PC-9 (cell line): ENCODE data around the gene SIGLEC11. TPM values are rescaled to one million over a fixed set of nuclear protein-coding genes. Genes with fewer than 3 reads are reported as not detected.

Experiments
- BruUV-seq: library from RNA; stranded (reverse); fragments of 400-500 nt; replicated peaks from 2 replicates; lab custom pipeline; 2021; lab: Mats Ljungman, UMichigan
- CTCF ChIA-PET: fragments of 300-600 bp; sonication (Branson Sonifier 250); formaldehyde crosslinking; loops from one replicate; lab custom pipeline; 2022; ENCODE audit warnings: antibody characterized with exemption; lab: Charles Lee
- POLR2A ChIA-PET: fragments of 300-600 bp; sonication (Branson Sonifier 250); formaldehyde crosslinking; loops from one replicate; lab custom pipeline; 2022; ENCODE audit warnings: antibody characterized with exemption; ENCODE audit not compliant: unreplicated experiment; lab: Charles Lee
- DNase-seq, 2 experiments: peaks; one replicate each; pipeline versions ENCODE4 v3.0.0 to v3.0.0-alpha.2; 2015 to 2022; ENCODE audit warnings: mixed read lengths in 1 of 2
- H2AFZ ChIP-seq: fragments of 200-600 bp; sonication (generic); 2 replicates; pipeline ENCODE4 v1.8.1; 2017; ENCODE audit warnings: antibody characterized with exemption
- H3F3A ChIP-seq: fragments of 200-600 bp; sonication (generic); 2 replicates; pipeline ENCODE4 v1.8.1; 2017; ENCODE audit warnings: antibody characterized with exemption, mild to moderate bottlenecking, low read depth; ENCODE audit not compliant: insufficient read depth
- H3K27ac ChIP-seq: fragments of 200-600 bp; sonication (generic); 2 replicates; pipeline ENCODE4 v1.6.1; 2016; ENCODE audit warnings: mixed run types
- H3K27me3 ChIP-seq: fragments of 200-600 bp; sonication (generic); 2 replicates; pipeline ENCODE4 v1.6.1; 2016; ENCODE audit warnings: low read depth, mixed run types; ENCODE audit not compliant: insufficient read depth
- H3K36me3 ChIP-seq: fragments of 200-600 bp; sonication (generic); 2 replicates; pipeline ENCODE4 v1.6.1; 2016; ENCODE audit warnings: low read depth, mixed run types
- H3K4me1 ChIP-seq: fragments of 200-600 bp; sonication (generic); replicated peaks from 2 replicates; pipeline ENCODE4 v1.6.1; 2016; ENCODE audit warnings: mixed run types; ENCODE audit not compliant: insufficient read depth
- H3K4me2 ChIP-seq: fragments of 200-600 bp; sonication (generic); 2 replicates; pipeline ENCODE4 v1.6.1; 2017; ENCODE audit warnings: mixed run types
- H3K4me3 ChIP-seq: fragments of 200-600 bp; sonication (generic); 2 replicates; pipeline ENCODE4 v1.6.1; 2016; ENCODE audit warnings: mixed run types
- H3K79me2 ChIP-seq: fragments of 200-600 bp; sonication (generic); 2 replicates; pipeline ENCODE4 v1.6.1; 2017; ENCODE audit warnings: low read depth, mixed run types
- H3K9me2 ChIP-seq: fragments of 200-600 bp; sonication (generic); 2 replicates; pipeline ENCODE4 v1.8.1; 2017; ENCODE audit warnings: mild to moderate bottlenecking; ENCODE audit not compliant: insufficient read depth
- H3K9me3 ChIP-seq: fragments of 200-600 bp; sonication (generic); 2 replicates; pipeline ENCODE4 v1.8.1; 2016; ENCODE audit warnings: low read depth; ENCODE audit not compliant: insufficient read depth
- H4K20me1 ChIP-seq: fragments of 200-600 bp; sonication (generic); 2 replicates; pipeline ENCODE4 v1.8.1; 2017; ENCODE audit not compliant: insufficient read depth
- EZH2 ChIP-seq: fragments of 200-600 bp; sonication (generic); IDR thresholded peaks from 2 replicates; pipeline ENCODE4 v1.8.0; 2017; ENCODE audit warnings: antibody characterized with exemption, low read depth
- intact Hi-C: fragments of 100-400 bp; cut with micrococcal nuclease; formaldehyde crosslinking; loops from one replicate; pipeline ENCODE4 v1.10.0; 2022; ENCODE audit not compliant: unreplicated experiment
- total RNA-seq: library from RNA; stranded (reverse); gene quantifications from 2 replicates; pipeline ENCODE4 v1.2.3, GENCODE V29; 2021
- TF ChIP-seq, protein P1 (sequence below): fragments of 200-600 bp; sonication (generic); conservative IDR thresholded peaks from 2 replicates; pipeline ENCODE4 v1.6.1; 2017; ENCODE audit warnings: mixed run types, antibody characterized with exemption, mild to moderate bottlenecking, moderate library complexity

SIGLEC11 gene
- total RNA-seq, 1 experiment from 2014 or later = not detected

DNA sequence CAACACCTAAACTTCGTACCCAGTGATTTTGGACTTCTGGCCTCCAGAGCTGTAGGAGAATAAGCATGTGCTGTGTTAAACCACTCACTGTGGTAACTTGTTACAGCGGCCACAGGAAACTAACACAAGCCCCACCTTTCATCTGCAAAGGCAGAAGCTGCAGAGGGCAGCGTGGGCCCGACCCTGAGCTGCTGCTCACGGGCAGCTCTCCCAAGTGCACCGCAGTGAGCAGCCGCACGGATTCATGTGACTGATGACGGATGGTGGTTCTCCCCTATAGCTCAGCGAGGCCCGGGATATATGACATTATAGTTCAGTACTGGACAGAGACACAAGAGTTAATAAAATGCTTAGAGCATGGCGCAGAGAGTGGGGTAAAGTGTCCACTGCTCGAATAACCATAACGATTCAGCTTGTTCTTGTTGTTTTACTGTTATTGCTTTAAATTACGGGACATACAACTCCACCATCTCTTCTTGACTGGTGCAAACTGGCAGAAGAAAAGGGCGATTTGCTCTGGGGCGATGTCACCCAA, 42.3 kb upstream of the SIGLEC11 start:
- Histone ChIP-seq H3K4me3 (no peak overlapping the region), H3K4me2 (peak overlapping the region; percentile 63; the same call in 1 of the 2 replicates), H3K9me2 (no peaks in the 10 kb centered on the region), H3K27ac (peak overlapping the region; percentile 87; the same call in 1 of the 2 replicates), H3K9me3 (no peaks in the 10 kb centered on the region), H3K27me3 (no peaks in the 10 kb centered on the region), H4K20me1 (peaks cover 13% of the 10 kb centered on the region), H3K79me2 (no peaks in the 10 kb centered on the region), H3F3A (peaks cover 11% of the 10 kb centered on the region), H2AFZ (no peak overlapping the region), H3K4me1 (peaks cover 24% of the 10 kb centered on the region), H3K36me3 (peaks cover 32% of the 10 kb centered on the region)
- ChIA-PET CTCF (no interaction called here), POLR2A (interaction anchor here (0.6 to 0.8 kb wide), 3 partner anchors 20 to 1283 kb away, joined by 3 to 14 read pairs (median 5); no protein-coding TSS in a partner anchor)
- no TSS peak for BruUV-seq
- intact Hi-C loops = no loop called here
- no peak for DNase-seq
- TF ChIP-seq EZH2 = no peak
- TF ChIP-seq, protein P1, sequence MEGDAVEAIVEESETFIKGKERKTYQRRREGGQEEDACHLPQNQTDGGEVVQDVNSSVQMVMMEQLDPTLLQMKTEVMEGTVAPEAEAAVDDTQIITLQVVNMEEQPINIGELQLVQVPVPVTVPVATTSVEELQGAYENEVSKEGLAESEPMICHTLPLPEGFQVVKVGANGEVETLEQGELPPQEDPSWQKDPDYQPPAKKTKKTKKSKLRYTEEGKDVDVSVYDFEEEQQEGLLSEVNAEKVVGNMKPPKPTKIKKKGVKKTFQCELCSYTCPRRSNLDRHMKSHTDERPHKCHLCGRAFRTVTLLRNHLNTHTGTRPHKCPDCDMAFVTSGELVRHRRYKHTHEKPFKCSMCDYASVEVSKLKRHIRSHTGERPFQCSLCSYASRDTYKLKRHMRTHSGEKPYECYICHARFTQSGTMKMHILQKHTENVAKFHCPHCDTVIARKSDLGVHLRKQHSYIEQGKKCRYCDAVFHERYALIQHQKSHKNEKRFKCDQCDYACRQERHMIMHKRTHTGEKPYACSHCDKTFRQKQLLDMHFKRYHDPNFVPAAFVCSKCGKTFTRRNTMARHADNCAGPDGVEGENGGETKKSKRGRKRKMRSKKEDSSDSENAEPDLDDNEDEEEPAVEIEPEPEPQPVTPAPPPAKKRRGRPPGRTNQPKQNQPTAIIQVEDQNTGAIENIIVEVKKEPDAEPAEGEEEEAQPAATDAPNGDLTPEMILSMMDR = no peak

DNA sequence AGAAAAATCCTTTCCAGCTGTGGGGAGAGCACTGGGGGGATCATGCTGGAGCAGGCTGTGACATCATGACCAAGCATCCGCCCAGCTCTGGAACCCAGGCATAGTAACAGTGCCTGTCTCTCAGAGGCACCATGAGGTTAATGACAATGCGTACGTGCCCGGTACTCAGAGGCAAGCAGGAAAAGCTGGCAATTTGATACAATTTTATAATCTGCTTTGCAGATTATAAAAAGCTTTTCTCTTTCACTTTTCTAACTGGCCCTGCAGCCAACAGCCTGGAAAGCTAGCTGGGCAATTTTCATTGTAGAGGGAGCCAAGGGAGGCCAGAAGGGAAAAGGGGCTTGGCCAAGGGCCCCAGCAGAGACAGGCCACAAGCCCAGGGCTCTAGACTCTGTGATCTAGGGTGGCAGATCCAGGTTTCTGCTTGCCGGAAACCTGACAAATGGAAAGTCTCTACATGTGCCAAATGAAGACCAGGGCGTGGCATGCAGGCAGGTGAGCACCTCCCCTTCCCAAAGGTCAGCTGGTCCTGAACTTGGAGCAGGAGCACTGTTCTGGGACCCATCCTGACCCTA, 41.5 kb upstream of the SIGLEC11 start:
- CTCF ChIA-PET = no interaction called here
- POLR2A ChIA-PET = interaction anchor here (0.5 kb wide), 1 partner anchor 474 kb away, joined by 17 read pairs; the partner anchor contains the start of genes EMC10 and GARIN5A

DNA sequence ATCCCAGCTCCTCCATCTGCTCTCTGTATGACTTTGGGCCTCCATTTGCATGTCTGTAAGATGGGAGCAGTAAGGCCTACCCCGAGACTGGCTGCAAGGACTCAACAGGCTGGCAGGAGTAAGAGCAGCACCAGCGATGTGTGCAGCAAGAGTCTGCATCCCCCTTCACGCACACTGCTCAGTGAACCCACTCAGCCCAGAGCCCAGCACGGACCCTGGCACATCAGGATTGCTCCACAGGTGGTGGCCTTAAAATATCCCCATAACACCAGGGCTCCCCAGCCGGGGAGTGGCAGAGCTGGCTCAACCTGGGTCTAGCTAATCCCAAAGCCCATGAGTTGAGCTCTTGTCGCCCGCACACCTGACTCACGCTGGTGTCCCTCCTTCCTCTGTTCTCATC, 40.8 kb upstream of the SIGLEC11 start:
- DNase-seq = no peak
- H3K36me3 ChIP-seq = peaks cover 26% of the 10 kb centered on the region

More for the DNA sequence above, 41.5 kb upstream of the SIGLEC11 start:
- Histone ChIP-seq H3K79me2 (no peaks in the 10 kb centered on the region), H2AFZ (no peak overlapping the region), H3K36me3 (peaks cover 26% of the 10 kb centered on the region), H3K4me2 (no peak overlapping the region), H3K9me2 (no peaks in the 10 kb centered on the region), H3F3A (peaks cover 11% of the 10 kb centered on the region), H3K27me3 (no peaks in the 10 kb centered on the region), H3K27ac (no peak overlapping the region), H3K9me3 (no peaks in the 10 kb centered on the region), H4K20me1 (peaks cover 13% of the 10 kb centered on the region), H3K4me3 (no peak overlapping the region), H3K4me1 (peaks cover 24% of the 10 kb centered on the region)
- no TSS peak for BruUV-seq
- intact Hi-C loops = no loop called here
- TF ChIP-seq EZH2 = no peak
- TF ChIP-seq, protein P1 = no peak
- no peak for DNase-seq

More for the DNA sequence above, 40.8 kb upstream of the SIGLEC11 start:
- CTCF ChIA-PET = no interaction called here
- POLR2A ChIA-PET = no interaction called here
- no peaks in the 10 kb centered on the region for H3K79me2 ChIP-seq
- no peaks in the 10 kb centered on the region for H3K9me3 ChIP-seq
- peaks cover 24% of the 10 kb centered on the region for H3K4me1 ChIP-seq
- H3K9me2 ChIP-seq = no peaks in the 10 kb centered on the region
- no peak overlapping the region for H2AFZ ChIP-seq
- intact Hi-C loops = no loop called here
- no peak for TF ChIP-seq EZH2
- TF ChIP-seq, protein P1 = no peak
- no peaks in the 10 kb centered on the region for H3K27me3 ChIP-seq
- peaks cover 13% of the 10 kb centered on the region for H4K20me1 ChIP-seq
- H3K4me3 ChIP-seq = no peak overlapping the region
- H3K27ac ChIP-seq = no peak overlapping the region
- H3K4me2 ChIP-seq = no peak overlapping the region
- no TSS peak for BruUV-seq
- peaks cover 11% of the 10 kb centered on the region for H3F3A ChIP-seq
